NCI-H2227 (cell line): ENCODE results near the gene NT5C3B.
"Not testable (repeated sequence)": the region's sequence is repeated elsewhere in the genome, so short reads cannot be mapped to it uniquely, and the experiment has no call there.

Experiments used
- DNase-seq: peaks from one replicate; lab custom pipeline; 2025; ENCODE audit not compliant: unreplicated experiment; lab: John Stamatoyannopoulos, UW

The NT5C3B gene

DNA sequence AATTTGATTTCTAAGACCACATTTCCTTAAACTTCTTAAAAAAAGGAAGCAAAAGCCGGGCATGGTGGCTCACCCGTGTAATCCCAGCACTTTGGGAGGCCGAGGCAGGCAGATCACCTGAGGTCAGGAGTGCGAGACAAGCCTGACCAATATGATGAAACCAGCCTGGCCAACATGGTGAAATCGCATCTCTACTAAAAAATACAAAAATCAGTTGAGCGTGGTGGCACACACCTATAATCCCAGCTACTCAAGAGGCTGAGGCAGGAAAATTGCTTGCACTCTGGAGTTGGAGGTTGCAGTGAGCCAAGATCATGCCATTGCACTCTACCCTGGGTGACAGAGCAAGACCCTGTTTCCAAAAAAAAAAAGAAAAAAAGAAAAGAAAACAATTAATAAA lies 4.7 kb upstream of the NT5C3B start:
- DNase-seq, result not testable (repeated sequence)

DNA sequence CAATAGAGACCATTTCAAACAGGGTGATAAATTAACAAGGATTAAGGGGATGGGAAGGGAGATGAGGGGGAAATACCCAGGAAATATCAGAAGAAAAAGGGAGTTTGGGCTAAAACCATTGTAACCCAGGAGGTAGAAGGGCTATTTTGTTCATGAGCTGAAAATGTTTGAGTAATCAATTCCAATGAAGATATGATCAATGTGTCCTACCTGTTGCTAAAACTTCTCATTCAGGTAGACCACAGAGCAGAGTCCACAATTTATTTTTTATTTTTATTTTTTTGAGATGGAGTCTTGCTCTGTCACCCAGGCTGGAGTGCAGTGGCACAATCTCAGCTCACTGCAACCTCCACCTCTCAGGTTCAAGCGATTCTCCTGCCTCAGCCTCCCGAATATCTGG lies 3.4 kb upstream of the NT5C3B start:
- DNase-seq, result not testable (repeated sequence)

DNA sequence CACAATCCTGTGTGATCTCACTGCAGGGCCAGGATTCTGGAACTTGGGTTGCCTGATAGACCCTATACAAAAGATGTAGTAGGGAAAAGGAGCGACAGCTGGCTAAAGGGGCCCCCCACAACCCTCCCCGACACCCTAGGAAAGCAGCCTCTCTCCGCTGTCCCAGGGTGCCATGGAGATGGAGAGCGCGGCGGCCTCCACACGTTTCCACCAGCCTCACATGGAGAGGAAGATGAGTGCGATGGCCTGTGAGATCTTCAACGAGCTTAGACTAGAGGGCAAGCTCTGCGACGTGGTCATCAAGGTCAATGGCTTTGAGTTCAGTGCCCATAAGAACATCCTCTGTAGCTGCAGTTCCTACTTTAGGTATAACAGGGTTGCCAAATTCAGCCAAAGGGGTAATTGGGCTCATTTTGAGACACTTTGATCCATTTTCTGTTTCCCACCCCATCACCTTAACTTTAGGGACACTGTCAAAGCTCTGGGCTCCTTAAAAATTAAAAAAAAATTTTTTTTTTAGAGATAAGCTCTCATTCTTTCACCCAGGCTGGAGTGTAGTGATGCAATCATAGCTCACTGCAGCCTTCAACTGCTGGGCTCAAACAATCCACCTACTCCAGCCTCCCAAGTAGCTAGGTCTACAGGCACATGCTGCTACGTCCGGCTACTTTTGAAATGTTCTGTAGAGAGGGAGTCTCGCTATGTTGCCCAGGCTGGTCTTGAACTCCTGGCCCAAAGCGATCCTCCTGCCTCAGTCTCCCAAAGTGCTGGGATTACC lies 1.9 kb upstream of the NT5C3B start, which contains the start of gene KLHL10:
KLHL10 (plus strand) TSS at position 65 of the 778 bp plus-strand sequence; CDS start at position 173, 108 bp downstream.
- DNase-seq, result no peak

DNA sequence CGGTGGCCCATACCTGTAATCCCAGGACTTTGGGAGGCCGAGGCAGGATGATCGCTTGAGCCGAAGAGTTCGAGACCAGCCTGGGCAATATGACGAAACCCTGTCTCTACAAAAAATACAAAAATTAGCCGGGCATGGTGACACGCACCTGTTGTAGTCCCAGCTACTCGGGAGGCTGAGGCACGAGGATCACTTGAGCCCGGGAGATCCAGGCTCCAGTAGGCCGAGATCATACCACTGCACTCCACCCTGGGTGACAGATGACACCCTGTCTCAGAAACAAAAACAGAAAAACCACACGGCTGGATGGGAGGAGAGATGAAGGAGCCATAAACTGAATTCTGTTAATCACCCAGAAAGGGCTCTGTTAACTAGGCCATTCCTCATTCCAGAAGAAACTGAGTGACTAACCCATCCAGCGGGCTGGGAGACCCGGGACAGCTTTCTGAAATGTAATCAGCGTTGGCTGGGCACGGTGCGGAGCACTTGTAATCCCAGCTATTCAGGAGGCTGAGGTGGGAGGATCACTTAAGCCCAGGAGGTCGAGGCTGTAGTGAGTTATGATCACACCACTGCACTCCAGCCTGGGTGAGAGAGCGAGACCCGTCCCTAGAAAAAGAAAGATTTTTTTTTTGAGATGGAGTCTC lies 641 bp upstream of the NT5C3B start:
- DNase-seq, result no peak

DNA sequence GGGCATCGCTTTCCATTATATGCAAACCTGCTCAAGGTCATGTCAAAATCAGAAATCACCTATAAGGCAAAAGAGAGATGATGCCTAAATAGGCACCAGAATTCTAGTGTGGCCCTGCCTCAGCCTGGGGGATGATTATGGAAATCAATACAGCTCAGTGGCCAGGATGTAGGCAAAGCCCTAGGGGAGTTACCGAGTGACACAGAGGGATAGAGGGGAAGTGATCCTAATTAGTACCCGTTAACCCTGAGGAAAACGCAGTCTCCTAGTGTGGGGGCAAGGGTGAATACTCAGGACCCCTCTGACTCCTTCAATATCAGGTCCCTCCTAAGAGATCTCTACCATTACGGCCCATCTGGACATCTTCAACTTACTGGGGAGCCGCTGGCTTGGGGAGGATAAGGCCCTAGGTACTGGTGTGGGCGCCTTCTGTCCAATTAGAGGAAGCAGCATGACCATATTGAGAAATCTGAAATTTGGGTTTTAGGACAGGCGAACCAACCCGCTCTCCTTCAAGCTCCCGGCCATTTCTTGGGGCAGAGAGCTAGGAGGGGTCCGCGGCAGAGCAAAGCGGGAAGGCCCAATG lies 725 bp downstream of the NT5C3B start:
- no peak for DNase-seq

DNA sequence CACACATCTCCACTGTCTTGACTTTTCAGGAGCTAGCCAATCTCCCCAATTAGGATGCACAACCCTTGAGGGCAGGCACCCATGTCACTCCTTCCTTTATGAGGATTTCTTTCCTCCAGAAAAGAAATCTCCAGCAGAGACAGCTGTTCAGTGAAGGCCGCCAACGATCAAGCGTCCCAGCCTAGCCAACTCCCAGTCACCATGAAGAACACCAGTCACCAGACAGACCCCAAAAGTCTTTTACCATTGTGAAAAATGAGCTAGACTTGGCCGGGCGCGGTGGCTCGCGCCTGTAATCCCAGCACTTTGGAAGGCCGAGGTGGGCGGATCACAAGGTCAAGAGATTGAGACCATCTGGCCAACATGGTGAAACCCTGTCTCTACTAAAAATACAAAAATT lies 6.1 kb downstream of the NT5C3B start:
- not testable (repeated sequence) for DNase-seq

DNA sequence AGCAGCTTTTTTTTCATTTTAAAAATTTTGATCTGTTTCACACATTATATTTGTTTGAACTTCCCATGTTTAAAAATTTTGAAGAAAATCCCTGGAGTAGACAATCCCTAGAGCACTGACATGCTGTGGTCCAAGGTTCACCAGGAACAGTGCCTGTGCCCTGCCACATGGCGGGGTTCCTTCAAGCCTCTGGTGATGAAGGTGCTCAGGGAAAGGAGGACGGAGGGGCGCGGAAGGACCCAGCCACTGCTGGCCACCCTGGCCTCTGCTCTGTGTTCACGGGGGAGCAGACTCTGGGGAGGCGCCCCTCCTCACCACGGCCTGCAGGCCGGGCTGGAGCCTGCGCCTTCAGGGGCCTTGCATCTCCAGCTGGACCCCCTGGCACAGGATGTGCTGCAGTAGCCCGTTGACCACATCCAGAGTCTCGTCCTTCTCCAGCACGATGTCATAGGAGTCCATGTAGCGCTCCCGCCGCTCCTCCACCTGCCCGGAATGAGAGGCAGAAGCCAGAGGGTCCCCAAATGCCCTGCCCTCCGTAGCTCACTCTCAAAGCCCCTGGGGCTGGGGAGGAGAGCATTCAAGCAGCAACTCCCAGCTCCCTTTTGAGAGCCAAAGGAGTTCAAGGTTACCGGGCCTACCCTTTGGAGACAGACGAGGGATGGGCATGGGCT lies 10.7 kb downstream of the NT5C3B start:
- DNase-seq, result no peak

DNA sequence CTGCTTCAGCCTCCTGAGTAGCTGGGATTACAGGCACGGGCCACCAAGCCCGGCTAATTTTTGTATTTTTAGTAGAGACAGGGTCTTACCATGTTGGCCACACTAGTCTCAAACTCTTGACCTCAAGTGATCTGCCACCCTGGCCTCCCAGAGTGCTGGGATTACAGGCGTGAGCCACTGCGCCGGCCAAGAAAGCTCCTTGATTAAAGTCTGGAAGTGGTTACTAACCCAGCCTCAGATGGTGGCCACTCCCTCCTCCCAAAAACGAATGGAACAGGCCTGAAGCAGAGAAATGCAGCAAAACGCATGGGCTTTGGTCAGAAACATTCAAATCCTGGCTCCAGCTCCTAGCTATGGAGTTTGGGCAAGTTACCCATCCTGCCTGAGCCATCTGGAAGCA lies 11.9 kb downstream of the NT5C3B start:
- DNase-seq, result no peak

DNA sequence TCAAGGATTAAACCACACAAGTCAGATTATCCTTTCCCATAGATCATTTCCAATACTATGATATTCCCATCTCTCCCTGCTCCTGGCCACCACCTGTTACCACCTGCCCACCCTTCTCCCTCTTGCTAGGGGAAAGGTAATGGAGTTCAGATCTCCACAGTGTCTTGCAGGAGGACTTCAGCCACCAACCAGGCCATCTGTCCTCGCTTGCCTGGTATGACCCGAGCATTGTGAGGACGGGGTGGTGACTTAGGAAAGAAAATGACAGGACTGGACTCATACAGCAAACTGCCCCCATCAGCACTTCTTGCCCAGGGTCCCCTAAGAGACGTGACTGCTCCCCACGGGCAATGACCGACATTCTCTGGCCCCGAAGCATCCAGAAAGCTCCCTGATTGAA lies 12.5 kb downstream of the NT5C3B start:
- DNase-seq, result no peak

DNA sequence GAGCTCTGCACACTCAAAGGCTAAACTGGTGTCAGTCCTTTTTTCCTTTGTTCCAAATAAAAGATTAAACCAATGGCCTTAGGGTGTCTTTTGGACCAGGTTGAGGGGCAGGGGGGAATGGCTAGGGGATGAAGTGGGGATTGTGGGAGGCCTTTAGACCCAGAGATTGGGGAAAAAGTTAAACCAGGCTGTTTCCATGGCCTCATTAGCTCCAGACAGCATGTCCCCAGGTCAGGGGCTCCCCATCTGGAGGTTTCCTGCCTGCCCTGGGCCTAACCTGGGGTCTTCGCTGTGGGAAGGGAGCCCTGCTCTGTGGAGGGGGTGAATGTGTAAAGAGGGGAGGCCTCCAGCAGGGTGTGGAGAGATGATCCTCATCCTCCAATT lies 12.9 kb downstream of the NT5C3B start:
- no peak for DNase-seq

DNA sequence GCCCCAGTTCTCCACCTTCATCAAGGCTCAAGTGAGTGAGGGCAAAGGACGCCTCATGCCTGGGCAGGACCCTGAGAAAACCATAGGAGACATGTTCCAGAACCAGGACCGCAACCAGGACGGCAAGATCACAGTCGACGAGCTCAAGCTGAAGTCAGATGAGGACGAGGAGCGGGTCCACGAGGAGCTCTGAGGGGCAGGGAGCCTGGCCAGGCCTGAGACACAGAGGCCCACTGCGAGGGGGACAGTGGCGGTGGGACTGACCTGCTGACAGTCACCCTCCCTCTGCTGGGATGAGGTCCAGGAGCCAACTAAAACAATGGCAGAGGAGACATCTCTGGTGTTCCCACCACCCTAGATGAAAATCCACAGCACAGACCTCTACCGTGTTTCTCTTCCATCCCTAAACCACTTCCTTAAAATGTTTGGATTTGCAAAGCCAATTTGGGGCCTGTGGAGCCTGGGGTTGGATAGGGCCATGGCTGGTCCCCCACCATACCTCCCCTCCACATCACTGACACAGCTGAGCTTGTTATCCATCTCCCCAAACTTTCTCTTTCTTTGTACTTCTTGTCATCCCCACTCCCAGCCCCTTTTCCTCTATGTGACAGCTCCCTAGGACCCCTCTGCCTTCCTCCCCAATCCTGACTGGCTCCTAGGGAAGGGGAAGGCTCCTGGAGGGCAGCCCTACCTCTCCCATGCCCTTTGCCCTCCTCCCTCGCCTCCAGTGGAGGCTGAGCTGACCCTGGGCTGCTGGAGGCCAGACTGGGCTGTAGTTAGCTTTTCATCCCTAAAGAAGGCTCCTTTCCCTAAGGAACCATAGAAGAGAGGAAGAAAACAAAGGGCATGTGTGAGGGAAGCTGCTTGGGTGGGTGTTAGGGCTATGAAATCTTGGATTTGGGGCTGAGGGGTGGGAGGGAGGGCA lies 13.6 kb downstream of the NT5C3B start:
- DNase-seq, result no peak

DNA sequence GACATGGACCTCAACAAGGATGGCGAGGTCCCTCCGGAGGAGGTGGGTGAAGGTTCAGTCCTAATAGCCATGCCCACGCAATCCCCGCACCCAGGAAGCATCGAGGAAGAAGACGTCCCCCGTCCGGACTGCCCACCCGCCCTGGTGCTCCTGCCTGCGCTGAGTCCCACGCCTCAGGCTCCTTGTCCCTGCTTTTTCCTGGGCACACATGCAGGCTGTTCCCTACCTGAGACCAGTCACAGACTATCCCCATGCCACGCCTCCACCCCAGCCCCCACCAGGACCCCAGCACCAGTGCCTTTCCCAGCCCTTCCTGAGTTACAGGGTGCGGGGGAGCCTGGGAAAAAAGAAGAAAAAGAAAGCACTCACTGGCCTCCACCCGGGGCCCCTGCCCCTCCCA lies 14.3 kb downstream of the NT5C3B start:
- DNase-seq, result no peak

DNA sequence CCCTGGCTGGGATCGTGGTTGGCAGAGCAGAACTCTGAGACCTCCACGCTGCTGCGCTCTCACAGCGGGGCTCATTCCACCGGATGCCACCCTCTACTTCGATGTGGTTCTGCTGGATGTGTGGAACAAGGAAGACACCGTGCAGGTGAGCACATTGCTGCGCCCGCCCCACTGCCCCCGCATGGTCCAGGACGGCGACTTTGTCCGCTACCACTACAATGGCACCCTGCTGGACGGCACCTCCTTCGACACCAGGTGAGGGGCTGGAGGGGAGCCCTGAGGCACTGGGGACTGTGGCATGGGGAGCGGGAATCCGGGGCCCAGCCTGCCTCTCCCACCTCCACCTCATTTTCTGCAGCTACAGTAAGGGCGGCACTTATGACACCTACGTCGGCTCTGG lies 18.0 kb downstream of the NT5C3B start:
- no peak for DNase-seq

DNA sequence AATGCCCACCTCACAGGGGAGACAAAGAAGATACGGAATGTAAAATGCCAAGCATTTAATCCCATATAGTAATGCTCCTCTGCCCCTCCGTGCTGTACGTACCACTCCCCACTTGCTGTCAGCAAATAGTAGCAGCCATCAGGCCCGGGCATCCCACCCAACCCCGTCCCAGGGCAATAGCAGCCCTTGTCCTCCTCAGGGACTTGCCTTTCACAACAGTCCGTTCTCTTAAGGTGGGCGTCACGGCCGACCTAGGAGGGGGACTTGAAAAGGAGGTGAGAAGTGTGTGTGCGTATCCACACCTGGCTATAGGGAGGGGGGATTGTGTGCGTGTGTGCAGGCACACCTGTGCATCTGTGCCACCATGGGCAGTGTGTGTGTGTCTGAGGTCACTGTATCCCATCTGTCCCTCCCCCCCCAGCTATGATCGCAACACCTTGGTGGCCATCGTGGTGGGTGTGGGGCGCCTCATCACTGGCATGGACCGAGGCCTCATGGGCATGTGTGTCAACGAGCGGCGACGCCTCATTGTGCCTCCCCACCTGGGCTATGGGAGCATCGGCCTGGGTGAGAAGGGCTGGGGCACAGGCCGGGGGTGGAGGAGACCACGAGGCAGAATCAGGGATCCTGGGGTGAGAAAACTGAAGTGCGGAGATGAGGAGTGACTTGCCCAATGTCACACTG lies 19.3 kb downstream of the NT5C3B start:
- DNase-seq, result no peak

DNA sequence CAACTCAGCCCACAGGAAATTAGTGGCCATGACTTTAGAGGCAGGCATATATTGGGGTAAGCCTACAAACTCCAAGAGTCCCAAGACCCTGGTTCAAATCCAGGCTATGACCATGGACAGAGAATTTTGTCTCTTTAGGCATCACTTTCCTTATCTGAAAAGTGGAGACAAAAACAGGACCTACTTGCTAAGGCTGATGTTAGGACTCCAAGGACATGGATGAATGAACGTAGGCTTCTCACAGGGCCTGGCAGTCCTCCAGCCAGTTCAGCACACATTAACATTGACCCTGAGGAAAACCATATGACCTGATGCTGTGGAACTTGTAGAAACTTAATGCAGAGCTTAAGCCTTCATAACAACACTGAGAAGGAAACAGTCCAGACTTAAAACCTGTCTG lies 21.8 kb downstream of the NT5C3B start:
- DNase-seq, result no peak

DNA sequence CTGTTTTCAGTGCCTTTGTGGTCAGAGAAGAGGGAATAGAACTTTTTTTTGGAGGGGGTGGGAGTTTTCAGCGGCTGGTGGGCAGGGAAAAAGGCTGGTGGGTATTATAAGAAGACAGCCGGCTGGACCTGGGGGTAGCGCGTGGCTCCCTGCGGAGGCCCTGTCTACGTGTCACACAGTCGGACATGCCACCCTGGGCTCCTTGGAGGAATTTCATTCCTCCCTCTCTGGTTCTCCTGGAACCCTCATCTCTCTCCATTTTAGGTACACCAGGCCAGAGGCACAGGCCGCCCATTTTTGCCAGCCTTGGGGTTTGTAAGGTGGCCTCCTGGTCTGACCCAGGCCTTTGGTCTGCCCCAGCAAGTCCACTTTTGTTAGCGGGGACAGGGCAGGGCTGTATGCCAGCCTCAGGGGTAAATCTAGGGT lies 22.3 kb downstream of the NT5C3B start:
- DNase-seq, result no peak

DNA sequence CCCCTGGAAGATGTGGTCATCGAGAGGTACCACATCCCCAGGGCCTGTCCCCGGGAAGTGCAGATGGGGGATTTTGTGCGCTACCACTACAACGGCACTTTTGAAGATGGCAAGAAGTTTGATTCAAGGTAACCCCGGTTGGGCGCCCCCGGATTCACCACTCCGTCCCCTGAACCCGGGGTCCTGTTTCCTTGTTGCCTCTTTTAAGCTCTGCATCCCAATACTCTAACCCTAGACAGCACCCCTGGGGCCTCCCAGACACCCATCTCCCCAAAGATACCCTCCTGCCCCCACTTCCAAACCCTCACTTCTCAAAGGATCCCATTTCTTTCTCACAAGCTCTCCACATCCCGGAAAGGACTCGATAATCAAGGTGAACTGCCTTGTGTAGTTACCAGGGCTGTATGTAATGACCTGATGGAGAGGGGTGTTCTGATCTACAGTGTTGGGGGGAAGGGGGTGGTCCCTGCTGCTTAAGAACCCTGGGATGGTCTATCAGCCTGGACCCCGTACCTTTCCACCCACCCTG lies 22.8 kb downstream of the NT5C3B start:
- DNase-seq, result no peak

DNA sequence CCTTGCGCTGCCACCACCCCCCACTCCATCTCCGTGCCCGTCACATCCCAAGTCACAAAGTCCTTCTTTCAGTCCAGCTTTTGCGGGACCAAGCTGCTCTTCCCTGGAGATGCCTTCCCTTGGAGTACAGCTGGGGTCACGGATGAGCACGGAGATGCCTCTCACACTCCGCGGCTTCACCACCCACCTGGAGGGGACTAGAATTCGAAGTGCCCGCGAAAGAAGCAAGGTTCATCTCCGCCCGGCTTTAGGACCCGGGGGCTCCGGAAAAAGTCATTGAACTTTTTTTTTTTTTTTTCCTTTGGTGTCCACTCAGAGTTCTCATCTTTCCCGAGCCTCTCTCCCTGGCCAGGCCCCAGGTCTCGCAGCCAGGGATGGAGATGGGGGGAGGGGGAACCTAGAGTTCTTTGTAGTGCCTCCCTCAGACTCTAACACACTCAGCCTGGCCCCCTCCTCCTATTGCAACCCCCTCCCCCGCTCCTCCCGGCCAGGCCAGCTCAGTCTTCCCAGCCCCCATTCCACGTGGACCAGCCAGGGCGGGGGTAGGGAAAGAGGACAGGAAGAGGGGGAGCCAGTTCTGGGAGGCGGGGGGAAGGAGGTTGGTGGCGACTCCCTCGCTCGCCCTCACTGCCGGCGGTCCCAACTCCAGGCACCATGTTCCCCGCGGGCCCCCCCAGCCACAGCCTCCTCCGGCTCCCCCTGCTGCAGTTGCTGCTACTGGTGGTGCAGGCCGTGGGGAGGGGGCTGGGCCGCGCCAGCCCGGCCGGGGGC lies 23.5 kb downstream of the NT5C3B start, which contains the start of gene FKBP10:
FKBP10 (plus strand) TSS at position 624 of the 771 bp plus-strand sequence; CDS start at position 655, 31 bp downstream.
- DNase-seq, result peak; percentile 90
